ENCODE results near the gene CD300LF. TPM values are rescaled to one million over a fixed set of nuclear protein-coding genes. Genes with fewer than 3 reads are reported as not detected.

CD300LF gene
- total RNA-seq, 1 donor from 2014 or later, result not detected

DNA sequence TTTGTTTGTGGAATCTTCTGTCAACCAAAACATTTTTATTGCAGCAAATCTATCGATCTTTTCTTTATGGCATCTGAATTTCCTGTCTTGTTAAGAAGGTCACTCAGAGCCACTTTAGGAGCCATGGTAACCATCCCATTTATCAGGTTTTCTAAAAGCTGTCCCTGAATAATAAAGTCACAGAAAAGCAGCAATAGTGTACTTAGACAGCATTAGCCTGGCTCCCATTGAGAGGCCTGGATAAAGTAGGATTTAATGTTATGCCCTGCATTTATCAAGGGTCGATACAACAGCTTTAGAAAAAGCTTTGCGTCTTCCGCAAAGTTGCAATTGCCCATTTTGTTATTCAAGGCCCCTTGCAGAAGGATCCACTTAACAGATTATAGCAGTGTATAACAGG, 10.1 kb upstream of the CD300LF start:
- Mint-ChIP-seq H3K27ac (no peak overlapping the region), H3K4me1 (ENCODE audit: low read depth) (peaks cover 4% of the 10 kb centered on the region), H3K9me3 (ENCODE audit: low read depth) (no peaks in the 10 kb centered on the region), H3K27me3 (peaks cover 12% of the 10 kb centered on the region), H3K4me3 (ENCODE audit: low read depth) (no peak overlapping the region), H3K36me3 (ENCODE audit: insufficient read depth) (no peaks in the 10 kb centered on the region)
- TF ChIP-seq, protein P1, sequence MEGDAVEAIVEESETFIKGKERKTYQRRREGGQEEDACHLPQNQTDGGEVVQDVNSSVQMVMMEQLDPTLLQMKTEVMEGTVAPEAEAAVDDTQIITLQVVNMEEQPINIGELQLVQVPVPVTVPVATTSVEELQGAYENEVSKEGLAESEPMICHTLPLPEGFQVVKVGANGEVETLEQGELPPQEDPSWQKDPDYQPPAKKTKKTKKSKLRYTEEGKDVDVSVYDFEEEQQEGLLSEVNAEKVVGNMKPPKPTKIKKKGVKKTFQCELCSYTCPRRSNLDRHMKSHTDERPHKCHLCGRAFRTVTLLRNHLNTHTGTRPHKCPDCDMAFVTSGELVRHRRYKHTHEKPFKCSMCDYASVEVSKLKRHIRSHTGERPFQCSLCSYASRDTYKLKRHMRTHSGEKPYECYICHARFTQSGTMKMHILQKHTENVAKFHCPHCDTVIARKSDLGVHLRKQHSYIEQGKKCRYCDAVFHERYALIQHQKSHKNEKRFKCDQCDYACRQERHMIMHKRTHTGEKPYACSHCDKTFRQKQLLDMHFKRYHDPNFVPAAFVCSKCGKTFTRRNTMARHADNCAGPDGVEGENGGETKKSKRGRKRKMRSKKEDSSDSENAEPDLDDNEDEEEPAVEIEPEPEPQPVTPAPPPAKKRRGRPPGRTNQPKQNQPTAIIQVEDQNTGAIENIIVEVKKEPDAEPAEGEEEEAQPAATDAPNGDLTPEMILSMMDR (IDR thresholded peaks at IDR 0.05; ENCODE audit: unreplicated experiment), result no peak
- DNase-seq (ENCODE audit: low spot score, unreplicated experiment), result no peak

DNA sequence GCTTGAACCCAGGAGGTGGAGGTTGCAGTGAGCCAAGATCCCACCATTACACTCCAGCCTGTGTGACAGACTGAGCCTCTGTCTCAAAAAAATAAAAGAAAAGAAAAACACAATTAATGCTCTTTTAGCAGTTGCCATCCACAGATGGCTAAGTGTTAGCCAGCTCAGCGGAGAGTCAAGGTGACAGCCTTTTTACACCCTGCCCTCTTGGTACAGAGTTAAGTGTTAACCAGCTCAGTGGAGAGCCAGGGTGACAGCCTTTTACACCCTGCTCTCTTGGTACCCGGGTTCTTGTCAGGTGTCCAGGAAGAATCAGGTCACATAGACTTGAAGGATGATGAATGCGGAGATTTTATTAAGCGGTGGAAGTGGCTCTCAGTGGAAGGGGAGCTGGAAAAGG, 7.8 kb upstream of the CD300LF start:
- H3K9me3 Mint-ChIP-seq (ENCODE audit: low read depth), result no peaks in the 10 kb centered on the region

DNA sequence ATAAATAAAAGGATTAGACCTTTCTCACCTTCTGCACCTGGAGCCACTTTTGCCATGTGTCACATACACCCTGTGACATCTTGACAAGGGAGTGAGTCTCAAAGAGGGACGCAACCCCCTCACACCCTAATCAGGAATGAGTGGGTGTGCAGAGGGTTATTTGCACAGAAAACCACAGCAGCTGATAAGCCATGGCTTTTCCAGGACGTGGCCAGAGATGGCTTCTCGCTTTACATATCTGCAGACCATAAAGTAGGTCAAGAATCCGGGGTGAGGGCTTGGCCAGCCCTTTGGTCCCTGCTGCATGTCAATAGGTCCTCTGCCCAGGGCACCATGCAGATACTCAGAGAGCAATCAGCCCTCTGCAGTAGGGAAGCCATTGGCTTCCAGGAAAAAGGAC, 2.4 kb upstream of the CD300LF start:
- DNase-seq (ENCODE audit: low spot score, unreplicated experiment), result no peak
- Mint-ChIP-seq H3K36me3 (ENCODE audit: insufficient read depth) (no peaks in the 10 kb centered on the region), H3K27me3 (peaks cover 29% of the 10 kb centered on the region), H3K9me3 (ENCODE audit: low read depth) (no peaks in the 10 kb centered on the region), H3K4me1 (ENCODE audit: low read depth) (peaks cover 5% of the 10 kb centered on the region), H3K27ac (no peak overlapping the region), H3K4me3 (ENCODE audit: low read depth) (no peak overlapping the region)
- TF ChIP-seq, protein P1 (IDR thresholded peaks at IDR 0.05; ENCODE audit: unreplicated experiment), result no peak

More for the DNA sequence above, 7.8 kb upstream of the CD300LF start:
- Mint-ChIP-seq H3K27ac (no peak overlapping the region), H3K36me3 (ENCODE audit: insufficient read depth) (no peaks in the 10 kb centered on the region), H3K4me1 (ENCODE audit: low read depth) (peaks cover 4% of the 10 kb centered on the region), H3K4me3 (ENCODE audit: low read depth) (no peak overlapping the region), H3K27me3 (peaks cover 15% of the 10 kb centered on the region)
- TF ChIP-seq, protein P1 (IDR thresholded peaks at IDR 0.05; ENCODE audit: unreplicated experiment), result no peak
- no peak for DNase-seq (ENCODE audit: low spot score, unreplicated experiment)

DNA sequence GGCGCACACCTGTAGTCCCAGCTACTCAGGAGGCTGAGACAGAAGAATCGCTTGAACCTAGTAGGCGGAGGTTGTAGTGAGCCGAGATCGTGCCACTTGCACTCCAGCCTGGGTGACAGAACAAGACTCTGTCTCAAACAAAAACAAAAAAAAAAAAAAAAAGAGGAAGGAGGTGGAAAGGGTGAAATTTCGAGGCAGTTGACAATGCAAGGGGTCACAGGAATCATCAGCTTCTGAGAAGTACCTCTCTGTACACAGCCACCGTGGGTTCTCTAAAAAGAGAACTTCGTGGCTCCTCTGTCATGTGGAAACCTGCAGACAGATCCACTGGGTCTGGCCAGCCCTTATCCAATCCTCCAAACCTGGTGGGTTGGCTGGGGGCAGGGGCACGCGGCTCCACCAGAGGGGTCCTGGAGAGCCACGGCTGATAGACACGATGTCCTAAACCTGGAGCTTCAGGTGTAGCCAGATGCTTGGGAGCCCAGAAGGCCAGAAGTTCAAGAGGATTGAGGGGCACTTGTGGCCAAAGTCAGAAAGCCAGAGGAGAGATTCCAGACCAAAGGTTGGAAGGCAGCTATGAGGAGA, 540 bp upstream of the CD300LF start:
- Mint-ChIP-seq H3K27ac (no peak overlapping the region), H3K27me3 (peaks cover 23% of the 10 kb centered on the region), H3K36me3 (ENCODE audit: insufficient read depth) (no peaks in the 10 kb centered on the region), H3K4me1 (ENCODE audit: low read depth) (peaks cover 4% of the 10 kb centered on the region), H3K4me3 (ENCODE audit: low read depth) (no peak overlapping the region), H3K9me3 (ENCODE audit: low read depth) (no peaks in the 10 kb centered on the region)
- TF ChIP-seq, protein P1 (IDR thresholded peaks at IDR 0.05; ENCODE audit: unreplicated experiment), result no peak
- no peak for DNase-seq (ENCODE audit: low spot score, unreplicated experiment)

DNA sequence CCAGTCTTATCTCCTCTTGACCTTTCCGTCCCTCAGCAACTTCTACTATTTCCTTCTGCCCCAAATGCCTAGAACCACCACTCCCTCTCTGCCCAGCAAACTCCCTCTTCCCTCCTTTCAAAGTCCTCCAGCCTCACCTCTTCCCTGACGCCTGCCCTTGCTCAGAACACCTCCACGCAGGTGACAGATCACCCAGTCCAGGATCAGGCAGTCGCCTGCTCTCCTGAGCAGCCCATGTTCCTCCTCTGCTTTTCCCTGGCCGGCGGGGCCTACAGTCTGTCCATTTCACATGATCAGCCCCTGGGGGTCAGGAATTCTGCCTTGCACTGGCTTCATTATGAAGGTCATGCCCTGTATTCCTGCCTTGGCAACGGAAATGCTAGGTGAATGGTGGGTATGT, 422 bp downstream of the CD300LF start:
- H3K27ac Mint-ChIP-seq, result no peak overlapping the region
- TF ChIP-seq, protein P1 (IDR thresholded peaks at IDR 0.05; ENCODE audit: unreplicated experiment), result no peak
- H3K4me1 Mint-ChIP-seq (ENCODE audit: low read depth), result peaks cover 4% of the 10 kb centered on the region
- peaks cover 23% of the 10 kb centered on the region for H3K27me3 Mint-ChIP-seq
- no peaks in the 10 kb centered on the region for H3K9me3 Mint-ChIP-seq (ENCODE audit: low read depth)
- DNase-seq (ENCODE audit: low spot score, unreplicated experiment), result no peak
- no peak overlapping the region for H3K4me3 Mint-ChIP-seq (ENCODE audit: low read depth)
- no peaks in the 10 kb centered on the region for H3K36me3 Mint-ChIP-seq (ENCODE audit: insufficient read depth)
